Measurements from ENCODE around the gene CNTNAP1. TPM values are rescaled to one million over a fixed set of nuclear protein-coding genes. Genes with fewer than 3 reads are reported as not detected.

CNTNAP1 gene
- polyA plus RNA-seq, 1 experiment: 53.7 TPM

GRCh38 chr17:42675348-42675964, 6.9 kb upstream of the CNTNAP1 start:
- ChIA-PET CTCF (interaction anchor here (2.2 to 4.8 kb wide), 2 partner anchors 66 to 97 kb away, joined by 10 to 30 read pairs; partner anchors contain the start of genes PSMC3IP, RETREG3 and TUBG1), POLR2A (interaction anchor here (0.8 to 2.3 kb wide), 4 partner anchors 8 to 275 kb away, joined by 3 to 12 read pairs (median 9); partner anchors contain the start of genes PSMC3IP, RETREG3 and TUBG1)
- Histone ChIP-seq H3K27ac (ENCODE audit: low read depth, low read length) (peak overlapping the region; percentile 47), H3K9me3 (ENCODE audit: control insufficient read depth, insufficient read depth, low read length) (no peaks in the 10 kb centered on the region; the same call in 1 of the 2 replicates), H3K27me3 (ENCODE audit: control insufficient read depth, insufficient read depth, low read length) (no peaks in the 10 kb centered on the region), H3K4me3 (ENCODE audit: low read depth, low read length) (peak overlapping the region; percentile 89)
- TF ChIP-seq CTCF (IDR thresholded peaks at IDR 0.05; ENCODE audit: low read depth, low read length): no peak
- DNase-seq (ENCODE audit: low read depth, low spot score): no peak

- POLR2A ChIA-PET: interaction anchor here (0.8 to 2.3 kb wide), 5 partner anchors 8 to 276 kb away, joined by 3 to 12 read pairs (median 6); partner anchors contain the start of genes PSMC3IP, RETREG3 and TUBG1
- Histone ChIP-seq H3K4me3 (ENCODE audit: low read depth, low read length) (peak overlapping the region; percentile 89), H3K27ac (ENCODE audit: low read depth, low read length) (peak overlapping the region; percentile 47), H3K27me3 (ENCODE audit: control insufficient read depth, insufficient read depth, low read length) (no peaks in the 10 kb centered on the region), H3K9me3 (ENCODE audit: control insufficient read depth, insufficient read depth, low read length) (no peaks in the 10 kb centered on the region; the same call in 1 of the 2 replicates)
- DNase-seq (ENCODE audit: low read depth, low spot score): no peak
- CTCF ChIA-PET: interaction anchor here (1.1 to 4.8 kb wide), 3 partner anchors 19 to 97 kb away, joined by 3 to 30 read pairs (median 10); partner anchors contain the start of genes PSMC3IP, RETREG3 and TUBG1
- no peak for TF ChIP-seq CTCF (IDR thresholded peaks at IDR 0.05; ENCODE audit: low read depth, low read length)
Measured at GRCh38 chr17:42675965-42676423, 6.3 kb upstream of the CNTNAP1 start.

GRCh38 chr17:42676424-42677011, 5.8 kb upstream of the CNTNAP1 start, which contains the start of gene PLEKHH3:
PLEKHH3 (minus strand) TSS chr17:42676994; CDS start chr17:42676563, 431 bp downstream.
- H3K27ac ChIP-seq (ENCODE audit: low read depth, low read length): peak within 1 kb of the TSS; percentile 84
- TF ChIP-seq CTCF (IDR thresholded peaks at IDR 0.05; ENCODE audit: low read depth, low read length): peak; percentile 19; the same call in 1 of the 2 replicates
- H3K27me3 ChIP-seq (ENCODE audit: control insufficient read depth, insufficient read depth, low read length): no peaks in the 10 kb centered on the region
- no peak for DNase-seq (ENCODE audit: low read depth, low spot score)
- H3K4me3 ChIP-seq (ENCODE audit: low read depth, low read length): peak within 1 kb of the TSS; percentile 89
- H3K9me3 ChIP-seq (ENCODE audit: control insufficient read depth, insufficient read depth, low read length): no peaks in the 10 kb centered on the region; the same call in 1 of the 2 replicates
- POLR2A ChIA-PET: interaction anchor here (0.8 to 2.3 kb wide), 5 partner anchors 9 to 276 kb away, joined by 3 to 12 read pairs (median 6); partner anchors contain the start of genes PSMC3IP, RETREG3 and TUBG1
- CTCF ChIA-PET: interaction anchor here (1.1 to 4.8 kb wide), 3 partner anchors 19 to 98 kb away, joined by 3 to 30 read pairs (median 10); partner anchors contain the start of genes PSMC3IP, RETREG3 and TUBG1

DNA sequence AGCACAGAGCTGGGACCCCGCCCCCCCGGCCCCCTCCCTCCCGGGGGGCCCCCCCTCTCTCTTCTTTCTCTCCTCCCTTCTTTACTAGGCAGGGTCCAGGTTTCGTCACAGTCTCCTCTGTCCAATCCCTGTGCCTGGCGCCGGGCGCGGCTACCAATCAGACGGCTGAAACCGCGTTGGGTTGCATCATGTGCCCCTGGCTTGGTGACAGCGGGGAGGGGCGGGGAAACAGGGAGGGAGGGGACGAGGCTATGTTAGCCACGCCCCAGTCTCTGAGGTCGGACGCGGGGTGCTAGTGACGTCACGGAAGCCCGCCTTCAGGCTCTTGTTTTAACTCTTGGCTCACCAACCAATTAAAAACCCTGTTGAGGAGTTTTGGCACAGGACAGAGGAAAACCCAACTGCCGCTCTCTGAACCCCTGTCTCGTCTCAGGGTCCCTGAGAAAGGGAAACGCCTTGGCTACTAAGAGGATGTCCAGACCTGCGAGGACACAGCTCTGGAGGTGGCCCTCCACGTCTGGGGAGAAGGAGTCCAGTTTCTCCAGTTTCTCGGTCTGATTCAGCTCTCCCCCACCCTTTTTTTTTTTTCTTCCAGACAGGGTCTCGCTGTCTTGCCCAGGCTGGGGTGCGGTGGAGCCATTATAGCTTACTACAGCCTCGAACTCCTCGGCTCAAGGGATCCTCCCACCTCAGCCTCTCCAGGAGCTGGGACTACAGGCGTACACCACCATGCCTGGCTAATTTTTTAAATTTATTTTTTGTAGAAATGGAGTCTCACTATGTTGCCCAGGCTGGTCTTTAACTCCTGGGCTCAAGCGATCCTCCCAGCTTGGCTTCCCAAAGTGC, 5.1 kb upstream of the CNTNAP1 start:
- no peaks in the 10 kb centered on the region for H3K27me3 ChIP-seq (ENCODE audit: control insufficient read depth, insufficient read depth, low read length)
- peak; percentile 99 for DNase-seq (ENCODE audit: low read depth, low spot score)
- peak overlapping the region; percentile 89 for H3K4me3 ChIP-seq (ENCODE audit: low read depth, low read length)
- POLR2A ChIA-PET: interaction anchor here (0.9 to 2.3 kb wide), 5 partner anchors 10 to 99 kb away, joined by 3 to 12 read pairs (median 6); partner anchors contain the start of genes PSMC3IP, RETREG3 and TUBG1
- no peaks in the 10 kb centered on the region; the same call in 1 of the 2 replicates for H3K9me3 ChIP-seq (ENCODE audit: control insufficient read depth, insufficient read depth, low read length)
- no peak for TF ChIP-seq CTCF (IDR thresholded peaks at IDR 0.05; ENCODE audit: low read depth, low read length)
- peak overlapping the region; percentile 84 for H3K27ac ChIP-seq (ENCODE audit: low read depth, low read length)
- CTCF ChIA-PET: interaction anchor here (0.7 to 4.8 kb wide), 4 partner anchors 18 to 99 kb away, joined by 3 to 30 read pairs (median 6); partner anchors contain the start of genes PSMC3IP, RETREG3 and TUBG1

Measured in AG04450 (cell line).